HEK293 (cell line): Measurements from ENCODE around the gene MTMR6.

Experiments
- MEIS1 ChIP-seq: sonication (generic); formaldehyde crosslinking; IDR thresholded peaks from 2 replicates; pipeline ENCODE4 v1.8.1; 2022; ENCODE audit warnings: missing genetic modification reagents, mild to moderate bottlenecking, borderline replicate concordance
- PRDM1 ChIP-seq: fragments of 450-650 bp; formaldehyde crosslinking; IDR thresholded peaks from 2 replicates; pipeline ENCODE4; 2016; ENCODE audit warnings: missing biosample characterization, missing genetic modification characterization
- YY1 ChIP-seq: fragments of 450-650 bp; formaldehyde crosslinking; IDR thresholded peaks from 2 replicates; pipeline ENCODE4 v1.5.1; 2018; ENCODE audit warnings: missing biosample characterization, missing genetic modification characterization
- ZBTB48 ChIP-seq: fragments of 450-650 bp; formaldehyde crosslinking; IDR thresholded peaks from 2 replicates; pipeline ENCODE4 v1.5.1; 2016; ENCODE audit warnings: missing biosample characterization, missing genetic modification characterization
- ZNF133 ChIP-seq: fragments of 450-650 bp; formaldehyde crosslinking; IDR thresholded peaks from 2 replicates; pipeline ENCODE4 v1.5.1; 2016; ENCODE audit warnings: missing biosample characterization, missing genetic modification characterization
- ZNF174 ChIP-seq: fragments of 450-650 bp; formaldehyde crosslinking; IDR thresholded peaks from 2 replicates; pipeline ENCODE4 v1.5.0; 2017; ENCODE audit warnings: missing biosample characterization, mild to moderate bottlenecking, missing genetic modification characterization
- ZNF324 ChIP-seq: fragments of 450-650 bp; formaldehyde crosslinking; IDR thresholded peaks from 2 replicates; pipeline ENCODE4 v1.5.1; 2016; ENCODE audit warnings: missing biosample characterization, missing genetic modification characterization

GRCh38 chr13:25253702-25254101 is 33.6 kb downstream of the MTMR6 start:
- no peak for TF ChIP-seq PRDM1
- no peak for TF ChIP-seq YY1 (tag by site-specific recombination)
- TF ChIP-seq ZNF133, result no peak
- TF ChIP-seq ZBTB48 (tag by site-specific recombination), result no peak
- TF ChIP-seq MEIS1, result no peak
- no peak for TF ChIP-seq ZNF174 (tag by site-specific recombination)
- no peak for TF ChIP-seq ZNF324 (tag by site-specific recombination)
